Neural progenitor cell (in vitro differentiated cells): ENCODE measurements around the gene TYK2. TPM values are rescaled to one million over a fixed set of nuclear protein-coding genes. Genes with fewer than 3 reads are reported as not detected.

Experiments
- DNase-seq: peaks from one replicate; pipeline ENCODE4 v3.0.0-alpha.2; 2016; ENCODE audit warnings: low spot score
- H2AFZ ChIP-seq: fragments of 200-600 bp; sonication (generic); replicated peaks from 2 replicates; pipeline ENCODE4 v1.6.1; 2016; ENCODE audit warnings: antibody characterized with exemption
- H3F3A ChIP-seq: fragments of 200-600 bp; sonication (generic); 2 replicates; pipeline ENCODE4 v1.6.1; 2016; ENCODE audit warnings: antibody characterized with exemption, low read depth
- H3K27ac ChIP-seq: fragments of 200-600 bp; sonication (generic); 2 replicates; pipeline ENCODE4 v1.5.1; 2016; ENCODE audit warnings: mild to moderate bottlenecking
- H3K27me3 ChIP-seq: fragments of 200-600 bp; sonication (generic); 2 replicates; pipeline ENCODE4 v1.6.1; 2016; ENCODE audit warnings: mild to moderate bottlenecking, moderate library complexity
- H3K36me3 ChIP-seq: fragments of 200-600 bp; sonication (generic); 2 replicates; pipeline ENCODE4 v1.5.1; 2016
- H3K4me1 ChIP-seq: fragments of 200-600 bp; sonication (generic); 2 replicates; pipeline ENCODE4 v1.6.1; 2016; ENCODE audit warnings: mixed run types
- H3K4me2 ChIP-seq: fragments of 200-600 bp; sonication (generic); 2 replicates; pipeline ENCODE4 v1.6.1; 2016
- H3K4me3 ChIP-seq: fragments of 200-600 bp; sonication (generic); 2 replicates; pipeline ENCODE4 v1.5.1; 2016
- H3K79me2 ChIP-seq: fragments of 200-600 bp; sonication (generic); 2 replicates; pipeline ENCODE4 v1.6.1; 2016; ENCODE audit warnings: low read depth
- H3K9ac ChIP-seq: fragments of 200-600 bp; sonication (generic); 2 replicates; pipeline ENCODE4 v1.6.1; 2016
- H3K9me3 ChIP-seq: fragments of 200-600 bp; sonication (generic); 2 replicates; pipeline ENCODE4 v1.5.1; 2016; ENCODE audit warnings: low read depth
- H4K20me1 ChIP-seq: fragments of 200-600 bp; sonication (generic); 2 replicates; pipeline ENCODE4 v1.6.1; 2016; ENCODE audit warnings: low read depth
- H3K27ac Mint-ChIP-seq: 3 replicates; pipeline ENCODE4 v1.8.0; 2021; ENCODE audit warnings: mixed read lengths
- H3K27me3 Mint-ChIP-seq: 2 replicates; pipeline ENCODE4 v1.8.0; 2022; ENCODE audit warnings: low read depth, mild to moderate bottlenecking, inconsistent platforms, moderate library complexity, mixed read lengths; ENCODE audit not compliant: insufficient read depth
- H3K36me3 Mint-ChIP-seq: 3 replicates; pipeline ENCODE4 v1.8.0; 2021; ENCODE audit warnings: mixed read lengths
- H3K4me1 Mint-ChIP-seq: 3 replicates; pipeline ENCODE4 v1.8.0; 2021; ENCODE audit warnings: mixed read lengths
- H3K4me3 Mint-ChIP-seq: 3 replicates; pipeline ENCODE4 v1.8.0; 2021; ENCODE audit warnings: mild to moderate bottlenecking, moderate library complexity, mixed read lengths
- H3K9me3 Mint-ChIP-seq: 3 replicates; pipeline ENCODE4 v1.8.0; 2020; ENCODE audit warnings: mixed read lengths
- EZH2 ChIP-seq: fragments of 200-600 bp; sonication (generic); IDR thresholded peaks from 2 replicates; pipeline ENCODE4 v1.6.1; 2017; ENCODE audit warnings: antibody characterized with exemption, mild to moderate bottlenecking, moderate library complexity
- EZH2phosphoT487 ChIP-seq: fragments of 200-600 bp; sonication (generic); IDR thresholded peaks from 2 replicates; pipeline ENCODE4 v1.6.1; 2017; ENCODE audit warnings: antibody characterized with exemption
- total RNA-seq: library from RNA; depleted of rRNA; stranded (reverse); fragments of >200 nt; gene quantifications from 2 replicates; pipeline ENCODE4 v1.2.3, GENCODE V29; 2015; ENCODE audit warnings: low replicate concordance
- TF ChIP-seq, protein P1 (sequence below): fragments of 200-600 bp; sonication (generic); IDR thresholded peaks from 2 replicates; pipeline ENCODE4 v1.5.1; 2017; ENCODE audit warnings: antibody characterized with exemption, mild to moderate bottlenecking

Gene TYK2
- total RNA-seq, 1 donor from 2014 or later: 20.7 TPM

DNA sequence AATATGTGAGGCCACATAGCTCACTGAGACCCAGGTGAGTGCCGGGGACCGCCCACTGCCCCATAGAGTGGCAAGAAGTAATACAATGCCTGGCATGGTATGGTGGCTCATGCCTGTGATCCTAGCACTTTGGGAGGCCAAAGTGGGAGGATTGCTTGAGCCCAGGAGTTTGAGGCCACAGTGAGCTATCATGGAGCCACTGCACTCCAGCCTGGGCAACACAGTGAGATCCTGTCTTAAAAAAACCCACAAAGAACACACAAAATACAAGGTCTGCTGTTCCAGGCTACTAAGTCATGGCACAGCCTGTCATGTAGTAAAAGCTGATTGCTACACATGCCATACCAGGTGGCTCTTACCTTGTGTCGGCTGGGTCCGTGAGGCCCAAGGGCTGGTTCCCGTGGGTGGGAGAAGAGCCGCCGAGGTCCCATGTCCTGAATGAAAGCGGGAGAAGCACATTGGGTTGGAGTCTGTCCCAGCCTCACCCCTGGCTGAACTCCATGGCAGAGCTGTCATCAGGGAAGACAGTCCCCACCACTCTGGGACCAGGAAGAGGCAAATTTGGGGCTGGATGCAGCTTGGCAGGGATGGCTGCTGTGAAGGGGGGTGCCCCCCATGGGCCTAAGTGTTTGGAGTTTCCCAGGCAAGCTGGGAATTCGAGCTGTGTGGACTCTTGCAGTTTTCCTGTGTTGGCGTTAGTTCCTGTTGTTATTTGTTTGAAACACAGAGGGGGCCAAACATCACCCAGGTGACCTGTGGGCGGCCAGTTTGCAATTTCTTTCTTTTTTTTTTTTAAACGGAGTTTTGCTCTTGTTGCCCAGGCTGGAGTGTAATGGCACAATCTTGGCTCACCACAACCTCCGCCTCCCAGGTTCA is 61.3 kb downstream of the TYK2 start:
- Mint-ChIP-seq H3K27ac (no peak overlapping the region), H3K36me3 (peaks cover 10% of the 10 kb centered on the region), H3K4me1 (peaks cover 14% of the 10 kb centered on the region), H3K4me3 (no peak overlapping the region), H3K27me3 (peaks cover 4% of the 10 kb centered on the region), H3K9me3 (no peaks in the 10 kb centered on the region)
- TF ChIP-seq EZH2 (no peak), EZH2phosphoT487 (no peak)
- TF ChIP-seq, protein P1, sequence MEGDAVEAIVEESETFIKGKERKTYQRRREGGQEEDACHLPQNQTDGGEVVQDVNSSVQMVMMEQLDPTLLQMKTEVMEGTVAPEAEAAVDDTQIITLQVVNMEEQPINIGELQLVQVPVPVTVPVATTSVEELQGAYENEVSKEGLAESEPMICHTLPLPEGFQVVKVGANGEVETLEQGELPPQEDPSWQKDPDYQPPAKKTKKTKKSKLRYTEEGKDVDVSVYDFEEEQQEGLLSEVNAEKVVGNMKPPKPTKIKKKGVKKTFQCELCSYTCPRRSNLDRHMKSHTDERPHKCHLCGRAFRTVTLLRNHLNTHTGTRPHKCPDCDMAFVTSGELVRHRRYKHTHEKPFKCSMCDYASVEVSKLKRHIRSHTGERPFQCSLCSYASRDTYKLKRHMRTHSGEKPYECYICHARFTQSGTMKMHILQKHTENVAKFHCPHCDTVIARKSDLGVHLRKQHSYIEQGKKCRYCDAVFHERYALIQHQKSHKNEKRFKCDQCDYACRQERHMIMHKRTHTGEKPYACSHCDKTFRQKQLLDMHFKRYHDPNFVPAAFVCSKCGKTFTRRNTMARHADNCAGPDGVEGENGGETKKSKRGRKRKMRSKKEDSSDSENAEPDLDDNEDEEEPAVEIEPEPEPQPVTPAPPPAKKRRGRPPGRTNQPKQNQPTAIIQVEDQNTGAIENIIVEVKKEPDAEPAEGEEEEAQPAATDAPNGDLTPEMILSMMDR: no peak
- Histone ChIP-seq H3K36me3 (no peaks in the 10 kb centered on the region), H3F3A (peaks cover 36% of the 10 kb centered on the region), H3K4me3 (no peak overlapping the region), H4K20me1 (peaks cover 5% of the 10 kb centered on the region), H3K9ac (no peak overlapping the region), H3K27me3 (no peaks in the 10 kb centered on the region), H2AFZ (no peak overlapping the region), H3K27ac (no peak overlapping the region), H3K79me2 (peaks cover 6% of the 10 kb centered on the region), H3K4me1 (peaks cover 7% of the 10 kb centered on the region), H3K9me3 (no peaks in the 10 kb centered on the region), H3K4me2 (no peak overlapping the region)
- DNase-seq: no peak

- Histone ChIP-seq H3K4me2 (no peak overlapping the region), H3K27me3 (no peaks in the 10 kb centered on the region), H3K79me2 (peaks cover 6% of the 10 kb centered on the region), H3K36me3 (no peaks in the 10 kb centered on the region), H3F3A (peaks cover 36% of the 10 kb centered on the region), H4K20me1 (peaks cover 3% of the 10 kb centered on the region), H3K27ac (no peak overlapping the region), H3K9me3 (no peaks in the 10 kb centered on the region), H3K4me1 (peaks cover 7% of the 10 kb centered on the region), H3K4me3 (no peak overlapping the region), H3K9ac (no peak overlapping the region), H2AFZ (no peak overlapping the region)
- TF ChIP-seq, protein P1: no peak
- TF ChIP-seq EZH2: no peak
- H3K4me3 Mint-ChIP-seq: no peak overlapping the region
- peaks cover 13% of the 10 kb centered on the region for H3K36me3 Mint-ChIP-seq
- peaks cover 14% of the 10 kb centered on the region for H3K4me1 Mint-ChIP-seq
- no peak overlapping the region for H3K27ac Mint-ChIP-seq
- no peak for DNase-seq
- peaks cover 4% of the 10 kb centered on the region for H3K27me3 Mint-ChIP-seq
- no peaks in the 10 kb centered on the region for H3K9me3 Mint-ChIP-seq
Measured at GRCh38 chr19:10317857-10318462, 62.4 kb downstream of the TYK2 start.

DNA sequence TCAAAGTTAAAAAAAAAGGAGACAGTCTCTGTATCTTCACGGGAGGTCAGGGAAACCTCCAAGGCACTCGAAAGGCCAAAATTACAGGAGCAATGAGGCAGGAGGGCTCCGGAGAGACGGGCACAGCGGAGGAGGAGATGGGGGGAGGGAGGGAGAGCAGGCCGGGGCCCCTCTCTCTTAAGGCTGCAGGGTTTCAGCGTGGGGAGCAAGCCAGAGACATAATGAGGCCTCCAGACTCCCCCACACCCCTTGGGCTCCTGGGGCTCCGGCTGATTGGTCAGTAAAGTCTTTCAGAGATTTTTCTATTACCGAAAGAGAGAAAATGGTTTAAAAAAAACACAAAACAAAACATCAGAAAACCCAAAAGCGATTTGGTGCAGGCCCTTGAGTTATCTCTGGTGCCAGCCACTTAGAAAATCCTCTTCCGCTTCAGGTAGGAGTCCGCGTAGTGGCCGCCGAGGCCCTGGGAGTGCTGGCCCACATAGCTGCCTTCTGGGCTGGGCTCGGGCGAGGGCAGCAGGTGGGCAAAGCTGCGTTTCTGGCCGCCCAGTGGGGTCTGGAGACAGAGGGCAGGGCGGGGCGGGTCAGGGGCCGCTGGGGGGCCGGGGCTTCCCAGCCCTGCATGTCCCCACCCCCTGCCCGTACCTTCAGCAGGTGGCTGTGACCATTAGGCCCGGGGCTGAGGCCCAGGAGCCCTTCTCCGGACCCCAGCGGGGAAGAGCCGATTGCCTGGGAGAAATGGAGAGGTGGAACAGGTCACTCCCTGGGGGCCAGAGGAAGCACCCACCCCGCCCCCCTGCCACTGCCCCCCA is 63.1 kb downstream of the TYK2 start:
- Mint-ChIP-seq H3K36me3 (peaks cover 13% of the 10 kb centered on the region), H3K9me3 (no peaks in the 10 kb centered on the region), H3K4me3 (no peak overlapping the region), H3K27me3 (peaks cover 4% of the 10 kb centered on the region), H3K27ac (no peak overlapping the region), H3K4me1 (peaks cover 14% of the 10 kb centered on the region)
- Histone ChIP-seq H3K36me3 (no peaks in the 10 kb centered on the region), H3K27me3 (no peaks in the 10 kb centered on the region), H3K79me2 (peaks cover 6% of the 10 kb centered on the region), H3K27ac (no peak overlapping the region), H3K4me1 (peaks cover 7% of the 10 kb centered on the region), H2AFZ (no peak overlapping the region), H3K4me3 (no peak overlapping the region), H4K20me1 (peaks cover 3% of the 10 kb centered on the region), H3K4me2 (no peak overlapping the region), H3F3A (peaks cover 36% of the 10 kb centered on the region), H3K9me3 (no peaks in the 10 kb centered on the region), H3K9ac (no peak overlapping the region)
- no peak for TF ChIP-seq EZH2
- TF ChIP-seq EZH2phosphoT487: no peak
- TF ChIP-seq, protein P1: no peak
- no peak for DNase-seq
